GM23338 (cell line): ENCODE data around the gene KIAA2012. TPM values are rescaled to one million over a fixed set of nuclear protein-coding genes. Genes with fewer than 3 reads are reported as not detected.

Experiments
- ATAC-seq: fragments of 200-7000 bp; cut with Tn5 transposase; 3 replicates; pipeline ENCODE4 v1.9.1; 2020
- DNase-seq: peaks from one replicate; pipeline ENCODE4 v3.0.0-alpha.2; 2015; ENCODE audit warnings: low spot score
- H2AFZ ChIP-seq: fragments of 200-600 bp; sonication (generic); 2 replicates; pipeline ENCODE4 v1.8.0; 2016; ENCODE audit warnings: antibody characterized with exemption, mild to moderate bottlenecking, moderate library complexity
- H3F3A ChIP-seq: fragments of 200-600 bp; sonication (generic); replicated peaks from 2 replicates; pipeline ENCODE4 v1.8.0; 2017; ENCODE audit warnings: antibody characterized with exemption, mixed run types, low read depth
- H3K27ac ChIP-seq: fragments of 200-600 bp; sonication (generic); 2 replicates; pipeline ENCODE4 v1.6.1; 2016; ENCODE audit warnings: low read depth
- H3K27me3 ChIP-seq: fragments of 200-600 bp; sonication (generic); 2 replicates; pipeline ENCODE4 v1.8.0; 2016; ENCODE audit warnings: mild to moderate bottlenecking, mixed run types, moderate library complexity; ENCODE audit not compliant: insufficient read depth
- H3K36me3 ChIP-seq: fragments of 200-600 bp; sonication (generic); 2 replicates; pipeline ENCODE4 v1.8.0; 2016; ENCODE audit warnings: mild to moderate bottlenecking; ENCODE audit not compliant: insufficient read depth
- H3K4me1 ChIP-seq: fragments of 200-600 bp; sonication (generic); 2 replicates; pipeline ENCODE4 v1.8.0; 2016; ENCODE audit warnings: mild to moderate bottlenecking, moderate library complexity; ENCODE audit not compliant: insufficient read depth
- H3K4me2 ChIP-seq: fragments of 200-600 bp; sonication (generic); 2 replicates; pipeline ENCODE4 v1.7.1; 2017; ENCODE audit warnings: mixed run types
- H3K4me3 ChIP-seq: fragments of 200-600 bp; sonication (generic); 2 replicates; pipeline ENCODE4 v1.6.1; 2016; ENCODE audit warnings: mixed run types
- H3K79me2 ChIP-seq: fragments of 200-600 bp; sonication (generic); replicated peaks from 2 replicates; pipeline ENCODE4 v1.8.0; 2017; ENCODE audit warnings: mild to moderate bottlenecking; ENCODE audit not compliant: insufficient read depth
- H3K9me2 ChIP-seq: fragments of 200-600 bp; sonication (generic); 2 replicates; pipeline ENCODE4 v1.8.0; 2017; ENCODE audit not compliant: insufficient read depth
- H4K20me1 ChIP-seq: fragments of 200-600 bp; sonication (generic); replicated peaks from 2 replicates; pipeline ENCODE4 v1.8.0; 2017; ENCODE audit warnings: mild to moderate bottlenecking; ENCODE audit not compliant: insufficient read depth
- H3K27ac Mint-ChIP-seq: 2 replicates; pipeline ENCODE4 v1.8.0; 2020; ENCODE audit warnings: inconsistent platforms, mild to moderate bottlenecking, moderate library complexity, mixed read lengths
- H3K27me3 Mint-ChIP-seq: 3 replicates; pipeline ENCODE4 v1.8.0; 2022; ENCODE audit warnings: low read depth, mild to moderate bottlenecking, moderate library complexity, mixed read lengths, inconsistent platforms; ENCODE audit not compliant: insufficient read depth, poor library complexity
- H3K36me3 Mint-ChIP-seq: 3 replicates; pipeline ENCODE4 v1.8.0; 2021; ENCODE audit warnings: low read depth, mild to moderate bottlenecking, inconsistent platforms, moderate library complexity, mixed read lengths
- H3K4me1 Mint-ChIP-seq: 3 replicates; pipeline ENCODE4 v1.8.0; 2020; ENCODE audit warnings: mild to moderate bottlenecking, inconsistent platforms, mixed read lengths
- H3K4me3 Mint-ChIP-seq: 3 replicates; pipeline ENCODE4 v1.8.0; 2021; ENCODE audit warnings: moderate library complexity, mild to moderate bottlenecking, inconsistent platforms, mixed read lengths
- H3K9me3 Mint-ChIP-seq: 3 replicates; pipeline ENCODE4 v1.8.0; 2020; ENCODE audit warnings: moderate library complexity, mild to moderate bottlenecking, inconsistent platforms, mixed read lengths
- CREB1 ChIP-seq: fragments of 250-450 bp; sonication (Bioruptor Pico); IDR thresholded peaks from 2 replicates; pipeline ENCODE4 v1.5.0; 2020; ENCODE audit warnings: low read depth, mild to moderate bottlenecking, moderate library complexity
- EZH2 ChIP-seq: fragments of 200-600 bp; sonication (generic); IDR thresholded peaks from one replicate; pipeline ENCODE4 v1.8.0; 2017; ENCODE audit warnings: antibody characterized with exemption, mild to moderate bottlenecking, low read depth; ENCODE audit not compliant: unreplicated experiment
- EZH2phosphoT487 ChIP-seq: fragments of 200-600 bp; sonication (generic); IDR thresholded peaks from one replicate; pipeline ENCODE4 v1.8.1; 2018; ENCODE audit warnings: antibody characterized with exemption; ENCODE audit not compliant: unreplicated experiment
- JUNB ChIP-seq: IDR thresholded peaks from one replicate; pipeline ENCODE4 v1.6.1; 2016; ENCODE audit warnings: antibody characterized with exemption; ENCODE audit not compliant: unreplicated experiment
- NANOG ChIP-seq: IDR thresholded peaks from 2 replicates; pipeline ENCODE4 v1.6.1; 2016; ENCODE audit warnings: antibody characterized with exemption, borderline replicate concordance
- POLR2AphosphoS5 ChIP-seq: IDR thresholded peaks from 2 replicates; pipeline ENCODE4 v1.6.1; 2016; ENCODE audit warnings: antibody characterized with exemption, low read depth
- REST ChIP-seq: IDR thresholded peaks from one replicate; pipeline ENCODE4 v1.6.1; 2018; ENCODE audit warnings: antibody characterized with exemption; ENCODE audit not compliant: unreplicated experiment
- STAT1 ChIP-seq: IDR thresholded peaks from one replicate; pipeline ENCODE4 v1.6.1; 2016; ENCODE audit warnings: antibody characterized with exemption; ENCODE audit not compliant: unreplicated experiment
- ZNF114 ChIP-seq: fragments of 250-450 bp; sonication (Bioruptor Pico); IDR thresholded peaks from 2 replicates; pipeline ENCODE4 v1.5.0; 2020; ENCODE audit warnings: mild to moderate bottlenecking, moderate library complexity
- ZNF331 ChIP-seq: fragments of 250-450 bp; sonication (Bioruptor Pico); IDR thresholded peaks from 2 replicates; pipeline ENCODE4 v1.5.0; 2020; ENCODE audit warnings: low read depth, mild to moderate bottlenecking, moderate library complexity
- ZNF462 ChIP-seq: fragments of 250-450 bp; sonication (Bioruptor Pico); IDR thresholded peaks from 2 replicates; pipeline ENCODE4 v1.5.0; 2020; ENCODE audit warnings: mild to moderate bottlenecking, moderate library complexity
- polyA plus RNA-seq: library from polyadenylated mRNA; unstranded; fragments of >200 nt; fragmentation: Nextera tagmentation; extraction: Ambion mirVana; gene quantifications from 2 replicates; pipeline ENCODE4 v1.2.1, GENCODE V29; 2016
- total RNA-seq: library from RNA; depleted of rRNA; stranded (reverse); fragments of >200 nt; shearing (Covaris generic); gene quantifications from 2 replicates; pipeline ENCODE4 v1.2.3, GENCODE V29; 2014
- TF ChIP-seq, protein P1 (sequence below): IDR thresholded peaks from 2 replicates; pipeline ENCODE4 v1.6.1; 2016; ENCODE audit warnings: antibody characterized with exemption
- TF ChIP-seq, protein P2 (sequence below), 2 experiments: fragments of 200-600 bp in 1 of 2; sonication (generic) in 1 of 2; conservative IDR thresholded peaks; 2 replicates each; pipeline versions ENCODE4 v1.5.1 to v1.6.1; 2016 to 2017; ENCODE audit warnings: antibody characterized with exemption in 2 of 2, low read depth in 2 of 2, mild to moderate bottlenecking in 2 of 2, moderate library complexity in 1 of 2

The KIAA2012 gene
- total and polyA plus RNA-seq, 2 experiments from 2014 or later: 0.03 to 0.08 TPM

DNA sequence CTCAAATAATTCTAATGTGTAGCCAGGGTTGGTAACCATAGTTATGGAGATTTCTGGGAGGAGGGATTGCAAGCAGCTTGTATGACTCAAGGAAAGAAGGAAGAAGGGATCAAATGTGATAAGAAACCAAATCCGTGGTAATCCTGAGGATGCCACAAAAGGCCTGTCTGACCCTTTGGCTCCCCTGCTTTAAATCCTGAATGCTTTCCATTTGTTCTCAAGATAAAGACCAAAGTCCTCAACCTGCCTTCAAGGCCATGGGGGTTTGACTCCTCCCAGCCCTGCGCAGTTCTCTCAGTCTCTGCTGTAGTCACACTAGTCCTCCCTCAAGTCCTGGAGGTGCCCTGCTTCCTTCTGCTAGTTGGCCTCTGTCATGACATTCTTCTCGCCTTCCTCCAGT lies 91.4 kb downstream of the KIAA2012 start:
- Histone ChIP-seq H4K20me1 (no peaks in the 10 kb centered on the region), H3F3A (0 out of 2 replicates have a peak, but pooled peaks cover 3% of the 10 kb centered on the region), H3K4me1 (no peaks in the 10 kb centered on the region), H3K36me3 (no peaks in the 10 kb centered on the region), H3K79me2 (no peaks in the 10 kb centered on the region), H3K27ac (no peak overlapping the region), H2AFZ (no peak overlapping the region), H3K4me2 (no peak overlapping the region), H3K27me3 (no peaks in the 10 kb centered on the region), H3K4me3 (no peak overlapping the region), H3K9me2 (no peaks in the 10 kb centered on the region)
- Mint-ChIP-seq H3K4me3 (no peak overlapping the region), H3K4me1 (peaks cover 3% of the 10 kb centered on the region; the same call in 1 of the 3 replicates), H3K27ac (no peak overlapping the region), H3K27me3 (peaks cover 2% of the 10 kb centered on the region), H3K36me3 (no peaks in the 10 kb centered on the region), H3K9me3 (no peaks in the 10 kb centered on the region)
- no peak for DNase-seq
- no peak for ATAC-seq
- TF ChIP-seq REST: no peak
- TF ChIP-seq JUNB: no peak
- TF ChIP-seq EZH2: no peak
- no peak for TF ChIP-seq NANOG
- TF ChIP-seq EZH2phosphoT487: no peak
- TF ChIP-seq STAT1: no peak
- TF ChIP-seq, protein P1, sequence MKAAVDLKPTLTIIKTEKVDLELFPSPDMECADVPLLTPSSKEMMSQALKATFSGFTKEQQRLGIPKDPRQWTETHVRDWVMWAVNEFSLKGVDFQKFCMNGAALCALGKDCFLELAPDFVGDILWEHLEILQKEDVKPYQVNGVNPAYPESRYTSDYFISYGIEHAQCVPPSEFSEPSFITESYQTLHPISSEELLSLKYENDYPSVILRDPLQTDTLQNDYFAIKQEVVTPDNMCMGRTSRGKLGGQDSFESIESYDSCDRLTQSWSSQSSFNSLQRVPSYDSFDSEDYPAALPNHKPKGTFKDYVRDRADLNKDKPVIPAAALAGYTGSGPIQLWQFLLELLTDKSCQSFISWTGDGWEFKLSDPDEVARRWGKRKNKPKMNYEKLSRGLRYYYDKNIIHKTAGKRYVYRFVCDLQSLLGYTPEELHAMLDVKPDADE: no peak
- no peak for TF ChIP-seq POLR2AphosphoS5
- TF ChIP-seq, protein P2, sequence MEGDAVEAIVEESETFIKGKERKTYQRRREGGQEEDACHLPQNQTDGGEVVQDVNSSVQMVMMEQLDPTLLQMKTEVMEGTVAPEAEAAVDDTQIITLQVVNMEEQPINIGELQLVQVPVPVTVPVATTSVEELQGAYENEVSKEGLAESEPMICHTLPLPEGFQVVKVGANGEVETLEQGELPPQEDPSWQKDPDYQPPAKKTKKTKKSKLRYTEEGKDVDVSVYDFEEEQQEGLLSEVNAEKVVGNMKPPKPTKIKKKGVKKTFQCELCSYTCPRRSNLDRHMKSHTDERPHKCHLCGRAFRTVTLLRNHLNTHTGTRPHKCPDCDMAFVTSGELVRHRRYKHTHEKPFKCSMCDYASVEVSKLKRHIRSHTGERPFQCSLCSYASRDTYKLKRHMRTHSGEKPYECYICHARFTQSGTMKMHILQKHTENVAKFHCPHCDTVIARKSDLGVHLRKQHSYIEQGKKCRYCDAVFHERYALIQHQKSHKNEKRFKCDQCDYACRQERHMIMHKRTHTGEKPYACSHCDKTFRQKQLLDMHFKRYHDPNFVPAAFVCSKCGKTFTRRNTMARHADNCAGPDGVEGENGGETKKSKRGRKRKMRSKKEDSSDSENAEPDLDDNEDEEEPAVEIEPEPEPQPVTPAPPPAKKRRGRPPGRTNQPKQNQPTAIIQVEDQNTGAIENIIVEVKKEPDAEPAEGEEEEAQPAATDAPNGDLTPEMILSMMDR (conservative IDR thresholded peaks at IDR 0.05; ENCODE audit: low read depth in 2 of 2): no peak
- TF ChIP-seq ZNF114 (CRISPR knock-in tag): no peak
- TF ChIP-seq ZNF462 (CRISPR knock-in tag): no peak
- TF ChIP-seq ZNF331 (CRISPR knock-in tag): no peak
- TF ChIP-seq CREB1 (CRISPR knock-in tag): no peak
